Esophagus muscularis mucosa (tissue), 4 donors: ENCODE results near the gene QKI. TPM values are rescaled to one million over a fixed set of nuclear protein-coding genes. Genes with fewer than 3 reads are reported as not detected.

Experiments
- DNase-seq: peaks from one replicate; pipeline ENCODE4 v3.0.0-alpha.2; 2017; ENCODE audit errors: extremely low spot score
- H3K27ac ChIP-seq, 4 donors: fragments of 200-600 bp; sonication (generic); replicated peaks in 1 of 4; 1 replicate in 3 of 4; 2 replicates in 1 of 4; pipeline ENCODE4 v1.5.1; 2016 to 2019; ENCODE audit warnings: mild to moderate bottlenecking in 1 of 4
- H3K27me3 ChIP-seq, 4 donors: fragments of 200-600 bp; sonication (generic); one replicate each; pipeline versions ENCODE4 v1.5.1 to v1.6.0; 2016 to 2019
- H3K36me3 ChIP-seq, 4 donors: fragments of 200-600 bp; sonication (generic); one replicate each; pipeline ENCODE4 v1.5.1; 2016 to 2019
- H3K4me1 ChIP-seq, 4 donors: fragments of 200-600 bp; sonication (generic); one replicate each; pipeline ENCODE4 v1.5.1; 2016 to 2019
- H3K4me3 ChIP-seq, 4 donors: fragments of 200-600 bp; sonication (generic); 1 replicate in 2 of 4; 2 replicates in 2 of 4; pipeline ENCODE4 v1.5.1; 2016 to 2019; ENCODE audit warnings: mild to moderate bottlenecking in 4 of 4, moderate library complexity in 1 of 4
- H3K9me3 ChIP-seq, 4 donors: fragments of 200-600 bp; sonication (generic); 1 replicate in 3 of 4; 2 replicates in 1 of 4; pipeline ENCODE4 v1.5.1; 2016 to 2019
- EP300 ChIP-seq: sonication (generic); formaldehyde crosslinking; IDR thresholded peaks from one replicate; pipeline ENCODE4 v1.6.1; 2017; ENCODE audit warnings: antibody characterized with exemption
- POLR2A ChIP-seq: fragments of 450-650 bp; IDR thresholded peaks from one replicate; pipeline ENCODE4 v1.6.1; 2017; ENCODE audit warnings: antibody characterized with exemption, moderate library complexity, mild to moderate bottlenecking, low read depth
- POLR2AphosphoS5 ChIP-seq, 2 donors: sonication (generic); formaldehyde crosslinking; IDR thresholded peaks; one replicate each; pipeline ENCODE4 v1.6.1; 2017; ENCODE audit warnings: antibody characterized with exemption in 2 of 2
- WGBS: methylation state at CpG from one replicate; pipeline ENCODE4 v1.1.5; 2018; 5-methylcytosine and 5-hydroxymethylcytosine counted together
- intact Hi-C: fragments of 100-400 bp; cut with DNase I; formaldehyde crosslinking; loops from one replicate; pipeline ENCODE4 v1.15.1; 2023
- total RNA-seq, 4 donors: library from RNA; depleted of rRNA; stranded (reverse); fragments of >200 nt; gene quantifications; one replicate each; pipeline versions ENCODE4 v1.1.0 to v1.2.1, GENCODE V29; 2016
- TF ChIP-seq, protein P1 (sequence below), 3 experiments: fragments of 200-600 bp in 2 of 3; fragments of 450-650 bp in 1 of 3; sonication (generic) in 2 of 3; IDR thresholded peaks; one replicate each; pipeline ENCODE4 v1.5.1; 2017 to 2019; ENCODE audit warnings: antibody characterized with exemption in 3 of 3, mild to moderate bottlenecking in 2 of 3, moderate library complexity in 1 of 3

The QKI gene
- total RNA-seq, 4 donors from 2014 or later = 176 to 290 (median 237) TPM

DNA sequence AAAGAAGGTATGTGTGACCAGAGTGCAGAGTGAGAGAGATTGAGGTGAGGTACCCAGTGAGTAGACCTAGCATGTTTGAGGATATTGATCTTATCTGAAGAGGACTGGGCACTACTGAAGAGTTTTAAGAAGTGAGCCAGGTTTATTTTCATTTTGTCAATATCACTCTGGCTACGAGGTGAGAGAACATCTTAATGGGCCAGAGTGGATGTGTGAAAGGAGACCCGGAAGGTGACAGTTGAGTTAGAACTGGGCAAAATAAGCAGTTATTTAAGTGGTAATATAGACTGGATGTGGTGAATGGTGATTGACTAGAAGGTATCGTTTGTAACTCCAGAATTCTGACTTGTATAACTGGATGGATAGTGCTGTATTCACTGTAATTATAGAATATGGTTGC is 134.1 kb downstream of the QKI start:
- peaks cover 0 to 4% (median 0%) of the 10 kb centered on the region in 4 donors for H3K36me3 ChIP-seq
- H3K27ac ChIP-seq = no peak overlapping the region
- TF ChIP-seq, protein P1, sequence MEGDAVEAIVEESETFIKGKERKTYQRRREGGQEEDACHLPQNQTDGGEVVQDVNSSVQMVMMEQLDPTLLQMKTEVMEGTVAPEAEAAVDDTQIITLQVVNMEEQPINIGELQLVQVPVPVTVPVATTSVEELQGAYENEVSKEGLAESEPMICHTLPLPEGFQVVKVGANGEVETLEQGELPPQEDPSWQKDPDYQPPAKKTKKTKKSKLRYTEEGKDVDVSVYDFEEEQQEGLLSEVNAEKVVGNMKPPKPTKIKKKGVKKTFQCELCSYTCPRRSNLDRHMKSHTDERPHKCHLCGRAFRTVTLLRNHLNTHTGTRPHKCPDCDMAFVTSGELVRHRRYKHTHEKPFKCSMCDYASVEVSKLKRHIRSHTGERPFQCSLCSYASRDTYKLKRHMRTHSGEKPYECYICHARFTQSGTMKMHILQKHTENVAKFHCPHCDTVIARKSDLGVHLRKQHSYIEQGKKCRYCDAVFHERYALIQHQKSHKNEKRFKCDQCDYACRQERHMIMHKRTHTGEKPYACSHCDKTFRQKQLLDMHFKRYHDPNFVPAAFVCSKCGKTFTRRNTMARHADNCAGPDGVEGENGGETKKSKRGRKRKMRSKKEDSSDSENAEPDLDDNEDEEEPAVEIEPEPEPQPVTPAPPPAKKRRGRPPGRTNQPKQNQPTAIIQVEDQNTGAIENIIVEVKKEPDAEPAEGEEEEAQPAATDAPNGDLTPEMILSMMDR (IDR thresholded peaks at IDR 0.05) = no peak
- TF ChIP-seq EP300 = no peak
- TF ChIP-seq POLR2A = no peak
- TF ChIP-seq POLR2AphosphoS5 (IDR thresholded peaks at IDR 0.05) = no peak
- H3K27me3 ChIP-seq = no peaks in the 10 kb centered on the region
- 96% methylated on average over 3 of the region's 3 CpGs for WGBS
- no peaks in the 10 kb centered on the region for H3K9me3 ChIP-seq
- no peak for DNase-seq
- H3K4me1 ChIP-seq = peaks cover 7 to 28% (median 19%) of the 10 kb centered on the region in 4 donors
- no peak overlapping the region for H3K4me3 ChIP-seq
- intact Hi-C loops = no loop called here

DNA sequence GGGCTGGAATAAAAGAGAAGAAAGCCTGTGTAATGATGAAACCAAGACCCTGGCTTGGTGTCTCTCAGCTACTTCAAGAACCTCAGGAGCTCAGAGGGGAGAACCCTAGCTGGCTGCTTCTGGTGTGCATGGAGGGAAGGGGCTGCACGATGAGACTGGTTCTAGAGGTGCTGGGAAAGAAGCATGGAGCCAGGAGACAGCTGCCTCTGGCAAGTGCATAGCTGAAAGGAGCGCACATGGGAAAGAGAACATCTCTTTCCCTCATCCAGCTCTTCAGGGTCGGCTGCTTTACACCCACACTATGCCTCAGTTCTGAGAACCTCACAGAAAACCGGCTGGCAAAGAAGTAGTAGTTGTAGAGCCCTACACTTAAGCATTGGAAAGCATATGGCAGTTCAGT is 139.5 kb downstream of the QKI start:
- H3K27ac ChIP-seq = no peak overlapping the region
- 83% methylated on average over 4 of the region's 4 CpGs for WGBS
- peaks cover 7 to 12% (median 10%) of the 10 kb centered on the region in 4 donors for H3K4me1 ChIP-seq
- intact Hi-C loops = loop anchor here (5.0 kb wide), 1 partner anchor 127 kb away; no protein-coding TSS in a partner anchor
- H3K9me3 ChIP-seq = no peaks in the 10 kb centered on the region
- peaks cover 0 to 10% (median 4%) of the 10 kb centered on the region in 4 donors for H3K36me3 ChIP-seq
- no peak for DNase-seq
- no peak for TF ChIP-seq POLR2A
- TF ChIP-seq POLR2AphosphoS5 (IDR thresholded peaks at IDR 0.05) = no peak
- TF ChIP-seq, protein P1 (IDR thresholded peaks at IDR 0.05) = no peak
- no peak for TF ChIP-seq EP300
- no peak overlapping the region for H3K4me3 ChIP-seq
- no peaks in the 10 kb centered on the region for H3K27me3 ChIP-seq

DNA sequence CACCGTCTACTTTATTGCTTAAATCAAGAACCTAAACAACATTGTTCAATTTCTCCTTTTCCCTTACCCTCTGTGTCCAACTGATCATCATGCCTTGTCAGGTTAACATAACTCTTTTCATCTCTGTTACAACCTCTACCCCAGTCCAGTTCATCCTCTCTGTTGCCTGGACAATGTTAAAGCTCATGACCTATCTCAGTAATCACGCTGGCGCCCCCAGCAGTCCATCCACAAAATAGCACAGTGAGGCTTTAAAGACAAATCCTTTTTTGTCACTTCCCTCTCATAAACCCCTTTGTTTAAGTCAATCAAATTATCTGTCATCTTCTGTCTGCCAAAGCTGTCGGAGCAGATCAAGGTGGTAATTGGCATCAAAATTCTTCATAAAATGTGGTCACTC is 140.1 kb downstream of the QKI start:
- H3K27me3 ChIP-seq = no peaks in the 10 kb centered on the region
- no peak for TF ChIP-seq EP300
- TF ChIP-seq POLR2AphosphoS5 (IDR thresholded peaks at IDR 0.05) = peak in 1 of 2 donors; percentile 10
- TF ChIP-seq POLR2A = no peak
- TF ChIP-seq, protein P1 (IDR thresholded peaks at IDR 0.05) = peak; percentile 34 to 58 (median 50)
- intact Hi-C loops = loop anchor here (5.0 kb wide), 1 partner anchor 127 kb away; no protein-coding TSS in a partner anchor
- H3K27ac ChIP-seq = no peak overlapping the region
- H3K4me1 ChIP-seq = peaks cover 6 to 11% (median 7%) of the 10 kb centered on the region in 4 donors
- H3K9me3 ChIP-seq = no peaks in the 10 kb centered on the region
- DNase-seq = no peak
- no peak overlapping the region for H3K4me3 ChIP-seq
- WGBS = 72% methylated on average over 4 of the region's 4 CpGs
- H3K36me3 ChIP-seq = peaks cover 0 to 10% (median 5%) of the 10 kb centered on the region in 4 donors

DNA sequence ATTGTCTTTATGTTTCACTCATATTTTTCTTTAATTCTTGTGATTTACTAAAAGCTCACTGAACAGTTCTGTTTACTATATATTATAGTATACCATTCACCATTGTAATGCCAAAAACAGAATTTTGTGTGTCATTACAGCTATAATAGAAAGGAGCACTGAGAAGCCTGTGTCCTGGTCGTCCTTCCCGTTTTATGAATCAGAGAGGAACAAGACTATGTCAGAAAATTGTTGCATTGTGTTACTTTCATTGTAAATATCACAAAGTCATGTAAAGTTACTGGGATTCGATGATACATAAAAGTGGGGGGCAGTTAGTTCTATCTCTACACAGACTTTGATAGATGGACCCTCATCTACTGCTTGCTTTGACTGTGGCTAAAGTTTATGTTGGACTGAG is 145.1 kb downstream of the QKI start:
- Histone ChIP-seq H3K36me3 (peaks cover 4 to 34% (median 21%) of the 10 kb centered on the region in 4 donors), H3K4me1 (peaks cover under 1 to 33% (median 4%) of the 10 kb centered on the region in 4 donors), H3K4me3 (no peak overlapping the region), H3K9me3 (no peaks in the 10 kb centered on the region), H3K27me3 (no peaks in the 10 kb centered on the region), H3K27ac (no peak overlapping the region)
- DNase-seq = no peak
- intact Hi-C loops = loop anchor here (10.0 kb wide), 1 partner anchor 375 kb away; no protein-coding TSS in a partner anchor
- 51% methylated on average over 3 of the region's 3 CpGs for WGBS
- TF ChIP-seq EP300 = no peak
- TF ChIP-seq, protein P1 (IDR thresholded peaks at IDR 0.05) = no peak
- no peak for TF ChIP-seq POLR2AphosphoS5 (IDR thresholded peaks at IDR 0.05)
- TF ChIP-seq POLR2A = no peak

DNA sequence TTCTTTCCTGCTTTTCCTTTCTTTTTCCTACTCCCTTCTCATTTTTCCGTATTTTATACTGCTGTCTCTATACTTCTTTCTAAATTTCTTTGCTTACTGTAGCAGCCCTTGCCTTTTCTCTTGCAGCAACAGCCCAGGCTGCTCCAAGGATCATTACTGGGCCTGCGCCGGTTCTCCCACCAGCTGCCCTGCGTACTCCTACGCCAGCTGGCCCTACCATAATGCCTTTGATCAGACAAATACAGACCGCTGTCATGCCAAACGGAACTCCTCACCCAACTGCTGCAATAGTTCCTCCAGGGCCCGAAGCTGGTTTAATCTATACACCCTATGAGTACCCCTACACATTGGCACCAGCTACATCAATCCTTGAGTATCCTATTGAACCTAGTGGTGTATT is 148.8 kb downstream of the QKI start:
- peaks cover 4 to 57% (median 32%) of the 10 kb centered on the region in 4 donors for H3K36me3 ChIP-seq
- intact Hi-C loops = loop anchor here (10.0 kb wide), 1 partner anchor 379 kb away; no protein-coding TSS in a partner anchor
- H3K9me3 ChIP-seq = no peaks in the 10 kb centered on the region
- peaks cover 5 to 40% (median 7%) of the 10 kb centered on the region in 4 donors for H3K4me1 ChIP-seq
- H3K27ac ChIP-seq = no peak overlapping the region
- no peak for DNase-seq
- H3K27me3 ChIP-seq = no peaks in the 10 kb centered on the region
- WGBS = 86% methylated on average over 8 of the region's 8 CpGs
- no peak overlapping the region for H3K4me3 ChIP-seq
- TF ChIP-seq, protein P1 (IDR thresholded peaks at IDR 0.05) = no peak
- no peak for TF ChIP-seq EP300
